Stimulated activated CD8-positive, alpha-beta memory T cell treated with anti-CD3 and anti-CD28 coated beads, Interleukin-12 subunit alpha, Interleukin-12 subunit beta, amount 100 ng/mL, for 24 hours (primary cell): ENCODE measurements around the gene EFHD1.
"Not testable (repeated sequence)": the region's sequence is repeated elsewhere in the genome, so short reads cannot be mapped to it uniquely, and the experiment has no call there.

Experiments used
- DNase-seq: peaks from one replicate; pipeline ENCODE4 v3.0.0-alpha.2; 2020; ENCODE audit errors: extremely low read depth

The EFHD1 gene

DNA sequence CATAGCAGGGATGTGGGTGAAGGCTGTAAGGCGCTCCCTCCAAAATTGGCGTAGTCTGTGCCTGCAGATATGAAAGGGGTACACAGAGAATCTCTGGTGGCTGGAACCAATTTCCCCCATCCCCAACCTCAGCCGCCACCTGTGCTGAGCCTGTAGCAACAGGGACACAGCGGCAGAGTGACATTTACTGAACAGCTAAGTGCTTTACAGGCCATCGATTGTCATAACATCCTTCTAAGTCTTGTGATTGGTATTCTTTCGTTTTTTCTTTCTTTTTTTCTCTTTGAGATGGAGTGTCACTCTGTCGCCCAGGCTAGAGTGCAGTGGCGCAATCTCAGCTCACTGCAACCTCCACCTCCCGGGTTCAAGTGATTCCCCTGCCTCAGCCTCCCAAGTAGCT, 12.2 kb upstream of the EFHD1 start:
- no peak for DNase-seq

DNA sequence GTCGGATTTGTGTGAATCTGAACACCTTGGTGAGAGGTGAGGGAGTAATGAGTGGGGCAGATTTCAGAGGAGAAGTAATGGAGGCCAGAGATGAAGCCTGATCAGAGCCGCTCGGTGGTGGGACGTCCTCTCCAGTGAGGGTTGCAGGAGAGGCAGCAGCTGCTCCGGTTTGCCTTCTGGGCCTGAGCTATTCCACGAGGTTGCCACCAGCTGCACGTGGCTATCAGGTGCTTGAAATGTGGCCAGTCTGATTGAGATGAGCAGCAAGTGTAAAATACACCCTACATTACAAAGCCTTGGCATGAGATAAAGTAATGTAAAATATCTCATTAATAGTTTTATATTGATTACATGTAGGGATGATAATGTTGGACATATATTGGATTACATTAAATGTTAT, 10.8 kb upstream of the EFHD1 start:
- no peak for DNase-seq

DNA sequence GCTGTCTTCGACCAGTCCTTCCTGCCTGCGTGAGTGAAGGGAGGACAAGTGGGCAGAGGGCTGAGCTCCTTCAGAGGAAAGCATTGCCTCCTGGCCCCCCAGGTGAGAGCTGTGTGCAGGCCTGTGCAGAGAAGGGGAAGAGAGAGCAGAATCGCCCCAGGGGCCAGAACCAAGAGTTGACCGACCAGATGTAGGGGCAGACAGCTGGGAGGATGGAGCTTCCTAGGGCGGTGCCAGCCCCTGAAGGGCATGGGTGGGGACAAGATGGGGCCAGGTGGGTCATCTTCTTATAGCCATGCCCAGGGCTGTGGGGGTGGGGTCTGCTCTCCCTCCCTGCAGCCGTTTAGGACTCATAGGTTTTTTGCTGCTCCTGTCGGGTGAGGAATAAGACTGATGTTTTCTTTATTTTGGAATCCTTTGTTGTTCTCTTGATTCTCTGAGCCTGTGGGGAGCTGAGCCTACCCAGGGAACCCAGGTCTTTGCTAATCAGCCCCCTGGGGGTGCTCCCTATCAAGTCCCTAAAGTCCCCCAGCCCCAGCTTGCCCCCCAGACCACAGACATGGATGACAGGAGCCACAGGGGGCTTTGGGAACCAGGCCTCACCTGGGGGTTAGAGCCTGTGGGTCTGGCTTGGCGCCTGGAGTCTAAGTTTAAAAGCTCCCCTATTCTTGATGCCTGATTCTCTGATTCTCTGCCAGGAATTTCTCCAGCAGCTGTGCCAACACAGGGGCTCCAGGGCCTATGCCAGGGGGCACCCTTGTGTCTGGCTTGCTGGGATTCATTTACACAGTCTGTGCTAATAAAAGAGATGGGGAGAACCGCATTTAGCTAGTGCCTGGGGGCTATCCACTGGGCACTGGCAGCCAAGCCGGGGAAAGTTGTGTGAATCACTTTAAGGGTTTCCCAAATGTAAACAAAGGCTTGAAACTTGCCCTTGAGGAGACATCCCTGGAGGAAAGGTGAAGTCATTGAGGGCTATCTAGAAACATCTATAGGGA, 9.3 kb upstream of the EFHD1 start:
- DNase-seq, result no peak

DNA sequence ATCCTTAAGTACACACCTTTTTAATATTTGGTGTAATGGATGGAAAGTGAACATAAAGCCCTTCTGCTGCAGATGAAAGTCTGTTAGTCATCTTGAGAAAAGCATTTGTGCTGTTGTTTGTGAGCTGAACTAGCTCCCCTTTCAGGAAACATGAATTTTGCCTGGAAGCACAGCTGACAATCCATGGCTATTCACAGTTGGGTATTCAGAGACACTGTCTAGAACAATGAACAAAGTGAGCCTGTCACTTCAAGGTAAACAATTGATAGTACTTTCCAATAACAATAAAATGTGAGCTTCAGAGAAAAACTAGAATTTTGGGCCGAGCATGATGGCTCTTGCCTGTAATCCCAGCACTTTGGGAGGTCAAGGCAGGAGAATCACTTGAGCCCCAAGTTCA, 6.8 kb upstream of the EFHD1 start:
- no peak for DNase-seq

DNA sequence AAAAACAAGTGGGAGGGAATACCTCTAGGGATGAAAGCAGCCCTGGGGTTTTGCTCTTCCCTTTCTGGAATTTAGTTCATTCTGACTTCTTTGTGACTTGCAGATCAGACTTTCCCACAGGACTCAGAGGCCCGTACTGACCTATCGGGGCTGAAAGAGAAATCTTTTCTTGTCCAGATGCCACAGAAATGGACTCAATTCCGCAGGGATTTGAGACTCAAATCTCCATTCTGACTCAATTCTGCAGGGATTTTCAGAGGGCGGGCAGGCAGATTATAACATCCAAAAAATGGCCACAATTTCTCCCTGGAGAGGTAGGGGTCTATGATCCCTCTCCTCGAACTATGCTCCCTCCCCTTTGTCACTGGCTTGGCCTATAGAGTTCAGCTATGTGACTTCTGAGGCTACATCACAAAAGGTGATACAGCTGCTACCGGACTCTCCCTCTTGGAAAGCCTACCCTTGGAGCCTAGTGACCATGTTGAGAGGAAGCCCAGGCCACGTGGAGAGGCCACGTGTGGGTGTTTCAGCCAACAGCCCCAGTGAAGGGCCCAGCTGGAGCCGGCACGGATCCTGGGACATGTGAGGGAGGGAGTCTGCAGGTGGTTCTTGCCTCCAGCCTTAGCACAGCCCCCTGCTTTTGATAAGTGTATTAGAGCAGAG, 4.8 kb upstream of the EFHD1 start:
- DNase-seq, result no peak

DNA sequence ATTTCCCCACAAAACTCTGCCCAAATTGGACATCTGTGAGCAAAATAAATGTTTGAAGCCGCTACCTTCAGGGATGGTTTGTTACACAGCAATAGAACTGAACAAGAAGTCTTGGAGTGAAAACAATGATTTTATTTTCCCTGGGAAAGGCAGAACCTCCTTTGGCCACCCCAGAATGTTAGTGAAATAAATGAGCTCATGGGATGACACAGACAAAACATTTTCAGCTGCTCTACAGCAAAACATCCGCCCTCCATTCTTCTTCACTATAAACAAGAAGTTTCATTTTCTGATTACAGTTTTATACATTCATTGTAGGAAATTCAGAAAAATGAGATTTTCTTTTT, 4.3 kb upstream of the EFHD1 start:
- DNase-seq, result no peak

DNA sequence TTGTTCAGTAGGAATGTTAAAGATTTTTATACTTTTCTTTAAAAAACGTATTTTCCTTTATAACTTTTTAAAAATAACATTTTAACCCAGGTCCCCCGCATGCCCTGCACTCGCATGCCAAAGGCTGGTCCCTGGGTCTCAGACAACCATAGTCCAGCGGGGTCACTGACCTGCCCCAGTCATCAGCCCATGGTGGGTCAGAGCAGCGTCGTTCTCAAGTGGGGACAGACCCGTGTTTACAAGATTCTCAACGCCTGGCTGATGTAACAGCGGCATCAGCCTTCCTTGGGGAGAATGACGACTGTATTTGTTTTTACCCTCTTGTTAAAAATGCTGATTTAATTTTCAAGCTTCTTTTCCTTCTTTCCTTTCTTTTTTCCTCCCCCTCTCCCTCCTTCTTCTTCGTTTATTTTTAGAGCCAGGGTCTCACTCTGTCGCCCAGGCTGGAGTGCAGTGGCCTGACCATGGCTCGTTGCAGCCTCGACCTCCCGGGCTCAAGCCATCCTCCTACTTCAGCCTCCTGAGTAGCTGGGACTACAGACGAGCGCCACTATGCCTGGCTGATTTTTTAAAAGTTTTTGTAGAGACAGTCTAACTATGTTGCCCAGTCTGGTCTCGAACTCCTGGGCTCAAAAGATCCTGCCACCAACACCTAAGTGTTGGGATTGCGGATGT, 1.0 kb upstream of the EFHD1 start:
- no peak for DNase-seq

DNA sequence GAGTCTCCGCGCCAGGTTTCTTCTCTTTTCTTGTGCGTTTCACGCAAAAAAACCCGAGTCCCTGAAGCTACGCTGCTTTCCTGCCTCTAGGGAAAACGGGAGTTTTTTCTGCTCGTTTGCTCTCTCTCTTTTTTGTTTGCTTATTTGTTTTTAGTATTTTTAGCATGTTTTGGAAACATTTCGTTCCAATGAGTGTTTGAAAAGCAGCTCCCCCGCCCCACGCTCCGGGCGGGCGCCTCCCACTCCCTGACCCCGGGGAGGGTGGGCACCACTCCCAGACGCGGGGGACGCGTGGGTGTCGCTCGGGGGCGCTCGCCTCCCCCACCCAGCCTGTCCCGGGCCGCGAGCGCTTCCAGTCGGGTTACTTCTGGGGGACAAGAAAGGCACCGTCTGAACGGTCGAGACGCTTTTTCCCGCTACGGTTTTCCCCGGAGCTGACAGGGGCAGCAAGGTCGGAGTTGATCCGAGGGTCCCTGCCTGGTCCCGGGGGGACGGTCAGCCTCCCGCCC, 446 bp upstream of the EFHD1 start:
- DNase-seq, result no peak

DNA sequence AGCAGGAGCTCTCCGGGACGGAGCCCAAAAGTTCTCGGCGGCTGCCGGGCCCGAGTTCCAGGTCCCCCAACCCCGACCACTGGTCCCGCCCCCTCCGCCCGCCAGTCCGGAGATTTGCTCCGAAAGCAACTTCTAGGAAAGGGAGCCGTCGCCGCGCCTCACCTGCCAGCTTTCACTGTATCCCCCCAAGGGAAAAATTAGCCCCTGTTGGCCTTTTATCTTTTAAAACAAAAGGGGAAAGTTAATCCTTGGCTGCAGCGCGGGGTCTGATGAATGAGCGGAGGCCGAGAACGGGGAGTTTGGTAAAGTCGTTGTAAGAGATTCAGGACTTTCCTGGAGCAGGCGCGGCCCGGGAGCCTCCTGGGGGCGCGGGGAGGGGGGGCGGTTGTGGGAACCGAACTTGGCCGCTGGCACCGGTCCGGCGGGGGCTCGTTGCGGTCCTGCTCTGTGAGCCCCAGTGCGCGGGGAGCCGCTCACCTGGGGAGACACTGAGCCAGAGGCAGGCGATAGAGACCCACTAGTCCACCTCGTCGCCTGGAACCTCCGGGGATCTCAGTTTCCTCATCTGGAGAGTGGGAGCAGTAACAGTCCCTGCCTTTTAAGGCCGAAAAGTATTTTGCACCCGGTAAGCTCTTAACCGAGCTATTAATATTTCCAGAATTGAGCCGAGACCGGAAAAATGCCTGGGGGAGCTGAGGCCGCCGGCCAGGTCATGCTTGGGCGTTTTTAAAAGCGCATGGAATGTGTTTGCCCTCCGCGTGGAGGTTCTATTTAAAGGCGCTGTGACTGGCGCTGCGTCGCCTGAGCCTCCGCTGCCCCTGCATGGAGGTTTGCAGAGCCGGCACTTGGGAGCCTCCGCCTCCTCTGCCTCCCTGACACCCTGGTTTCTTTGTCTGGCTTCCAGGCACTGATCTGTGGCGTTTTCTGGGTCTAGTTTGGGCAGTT, 1.1 kb downstream of the EFHD1 start:
- no peak for DNase-seq

DNA sequence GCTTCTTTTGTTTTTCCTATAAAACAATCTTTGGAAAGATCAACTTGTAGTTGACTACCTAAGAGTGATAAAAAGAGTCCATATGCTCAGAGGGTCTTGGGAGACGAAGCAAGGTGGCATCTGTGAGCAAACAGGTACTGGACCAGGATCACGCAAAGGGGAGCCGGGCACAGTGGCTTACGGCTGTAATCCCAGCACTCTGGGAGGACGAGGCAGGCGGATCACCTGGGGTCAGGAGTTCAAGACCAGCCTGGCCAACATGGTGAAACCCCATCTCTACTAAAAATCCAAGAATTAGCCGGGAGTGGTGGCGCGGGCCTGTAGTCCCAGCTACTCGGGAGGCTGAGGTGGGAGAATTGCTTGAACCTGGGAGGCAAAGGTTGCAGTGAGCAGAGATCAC, 2.0 kb downstream of the EFHD1 start:
- DNase-seq, result not testable (repeated sequence)

DNA sequence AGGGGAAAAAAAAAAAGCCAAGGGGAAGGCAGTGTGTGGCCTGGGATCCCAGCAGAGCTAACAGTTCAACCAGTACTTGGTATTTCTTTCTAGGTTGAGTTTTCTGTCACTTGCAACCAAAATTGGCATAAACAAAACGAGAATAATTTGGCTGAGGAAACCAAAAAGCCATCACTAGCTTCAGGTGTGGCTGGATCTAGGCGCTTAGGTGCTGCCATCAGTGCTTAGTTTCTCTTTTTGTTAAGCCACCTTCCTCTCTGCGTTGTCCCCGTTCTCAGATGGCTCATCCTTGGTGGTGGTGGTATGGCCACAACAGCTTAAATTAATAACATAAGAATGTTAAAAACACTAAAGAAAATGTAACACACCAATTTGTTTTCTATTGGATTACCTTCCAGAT, 2.4 kb downstream of the EFHD1 start:
- no peak for DNase-seq

DNA sequence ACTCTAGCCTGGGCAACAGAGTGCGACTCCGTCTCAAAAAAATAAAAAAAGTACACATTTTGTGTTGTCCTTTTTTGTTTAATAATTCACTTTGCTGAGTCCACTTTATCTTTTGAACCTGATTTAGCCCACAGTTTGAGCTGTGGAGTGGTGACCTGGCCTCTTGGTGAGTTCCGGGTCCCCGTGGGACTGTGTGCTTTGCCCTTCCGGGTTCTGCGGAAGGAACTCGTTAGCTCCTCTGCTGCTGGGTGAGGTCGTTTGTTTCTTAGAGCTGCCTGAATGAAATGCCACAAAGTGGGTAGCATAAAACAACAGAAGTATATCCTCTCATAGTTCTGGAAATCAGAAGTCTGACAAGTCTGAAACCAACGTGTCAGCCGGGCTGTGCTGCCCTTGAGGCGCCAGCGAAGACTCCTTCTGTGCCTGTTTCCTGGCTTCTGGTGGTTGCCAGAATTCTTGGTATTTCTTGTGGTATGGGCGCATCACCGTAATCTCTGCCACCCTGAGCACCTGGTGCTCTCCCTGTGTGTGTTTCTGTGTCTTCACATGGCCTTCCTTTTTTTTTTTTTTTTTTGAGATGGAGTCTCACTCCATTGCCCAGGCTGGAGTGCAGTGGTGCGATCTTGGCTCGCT, 3.5 kb downstream of the EFHD1 start:
- no peak for DNase-seq

DNA sequence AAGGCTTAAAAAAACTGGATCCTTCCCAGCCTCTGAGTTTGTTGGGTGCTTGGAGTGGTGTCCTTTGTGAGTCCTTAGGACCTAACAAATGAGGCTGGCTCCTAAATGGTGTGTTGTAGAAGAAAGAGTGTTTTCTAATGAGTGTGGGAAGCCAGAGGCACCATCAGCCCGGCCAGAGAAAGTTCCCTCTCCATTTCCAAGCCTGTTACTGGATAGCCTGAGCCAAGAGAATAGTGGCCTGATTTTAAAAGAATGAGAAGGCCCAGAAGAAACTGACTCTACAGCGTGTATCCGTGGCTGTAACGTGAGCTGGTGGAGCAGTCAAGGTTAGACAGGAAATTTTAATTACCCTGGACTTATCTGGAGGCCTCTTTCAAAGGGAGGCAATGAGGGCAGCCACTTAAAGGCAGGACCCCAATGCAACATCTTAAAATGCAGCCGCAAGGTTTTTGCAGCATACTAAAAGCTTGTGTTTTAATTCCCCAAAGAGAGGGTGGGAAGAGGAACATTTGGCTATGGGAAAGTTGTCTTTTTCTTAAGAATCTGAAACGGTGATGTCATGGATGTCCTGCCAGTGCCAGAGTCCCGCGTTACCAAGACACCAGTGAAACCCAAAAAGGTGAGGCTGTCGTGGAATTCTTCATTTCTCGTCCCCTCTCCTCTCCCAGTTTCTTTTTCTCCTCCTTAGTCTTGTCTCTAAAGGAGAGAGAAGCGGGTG, 4.6 kb downstream of the EFHD1 start:
- no peak for DNase-seq

DNA sequence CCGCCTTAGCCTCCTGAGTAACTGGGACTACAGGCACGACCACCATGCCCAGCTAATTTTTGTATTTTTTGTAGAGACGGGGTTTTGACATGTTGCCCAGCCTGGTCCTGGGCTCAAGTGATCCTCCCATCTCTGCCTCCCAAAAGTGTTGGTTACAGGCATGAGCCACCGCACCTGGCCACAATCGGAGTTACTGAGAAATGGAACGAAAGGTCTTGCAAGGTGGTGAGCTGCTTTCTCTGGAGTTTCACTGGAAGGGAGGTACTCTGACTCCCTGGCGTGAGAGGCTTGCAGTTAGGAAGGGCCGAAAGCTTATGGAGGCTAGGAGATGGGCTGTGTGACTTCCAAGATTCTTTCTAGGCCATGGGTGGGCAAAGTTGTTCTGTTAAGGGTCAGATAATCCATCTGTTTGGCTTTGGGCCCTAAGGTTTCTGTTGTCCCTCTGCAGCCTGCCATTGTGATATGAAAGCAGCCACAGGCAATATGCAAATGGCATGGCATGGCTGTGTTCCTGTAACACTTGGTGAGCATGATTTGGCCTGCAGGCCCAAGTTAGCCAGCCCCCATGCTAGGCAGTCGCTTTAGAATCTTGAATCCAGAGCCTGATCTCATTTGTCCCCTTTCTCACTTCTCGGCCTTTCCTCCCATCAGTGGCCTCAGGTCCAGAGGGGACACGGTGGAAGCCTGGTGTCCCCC, 7.9 kb downstream of the EFHD1 start:
- no peak for DNase-seq

DNA sequence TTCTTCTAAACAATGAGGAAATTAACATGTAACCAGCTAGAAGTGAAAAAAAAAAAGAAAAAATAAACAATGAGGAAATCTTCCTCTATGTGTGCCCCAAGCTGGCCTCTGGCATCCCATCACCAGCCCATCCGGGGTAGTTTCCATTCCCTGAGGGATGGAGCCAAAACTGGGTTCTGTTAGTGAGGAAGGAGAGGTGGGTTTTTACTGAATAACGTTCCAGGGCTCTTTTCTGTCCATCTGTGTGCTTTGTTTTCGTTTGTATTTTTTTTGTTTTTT, 9.7 kb downstream of the EFHD1 start:
- no peak for DNase-seq

DNA sequence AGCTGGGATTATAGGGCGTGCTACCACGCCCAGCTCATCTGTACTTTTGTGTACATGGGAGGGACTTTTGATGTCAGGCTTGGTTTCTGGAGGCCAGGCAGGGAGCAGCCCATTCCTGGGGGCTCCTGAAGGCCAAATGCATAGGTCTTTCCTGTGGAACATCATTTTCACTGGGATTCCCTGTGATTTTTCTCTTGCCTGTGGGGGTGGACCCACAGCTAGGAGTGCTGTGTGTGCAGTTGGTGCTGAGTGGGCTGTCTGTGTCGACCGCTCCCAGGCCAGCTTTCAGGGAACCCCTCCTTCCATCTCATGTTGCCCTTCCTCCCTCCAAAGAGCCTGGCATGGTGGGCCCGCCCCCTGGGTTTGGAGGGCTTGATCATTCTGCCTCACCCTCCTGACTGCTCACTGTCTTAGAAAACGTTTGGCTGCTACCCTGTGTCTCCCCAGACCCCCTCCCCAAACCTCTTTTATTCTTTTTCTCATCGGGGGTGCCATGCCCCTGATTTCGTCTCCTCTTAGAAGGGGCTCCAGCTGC, 10.5 kb downstream of the EFHD1 start:
- no peak for DNase-seq

DNA sequence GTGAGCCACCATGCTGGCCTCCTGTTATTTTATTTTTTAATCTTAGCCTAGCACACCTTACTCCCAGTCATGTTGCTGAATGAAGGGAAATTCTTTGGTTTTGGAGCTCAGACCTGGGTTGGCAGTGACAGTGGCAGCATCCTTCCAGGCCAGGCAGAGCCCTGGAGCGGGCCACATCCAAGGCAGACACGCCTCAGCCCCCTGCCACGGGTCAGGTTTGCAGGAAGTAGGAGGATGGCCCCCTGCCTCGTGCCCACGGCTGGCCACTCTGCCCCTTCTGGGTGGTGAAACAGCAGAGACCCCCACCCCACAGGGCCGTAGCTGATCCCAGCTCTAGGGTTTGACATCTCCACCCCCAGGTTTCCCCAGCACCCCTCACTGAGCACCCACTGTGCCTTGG, 11.7 kb downstream of the EFHD1 start:
- DNase-seq, result no peak

DNA sequence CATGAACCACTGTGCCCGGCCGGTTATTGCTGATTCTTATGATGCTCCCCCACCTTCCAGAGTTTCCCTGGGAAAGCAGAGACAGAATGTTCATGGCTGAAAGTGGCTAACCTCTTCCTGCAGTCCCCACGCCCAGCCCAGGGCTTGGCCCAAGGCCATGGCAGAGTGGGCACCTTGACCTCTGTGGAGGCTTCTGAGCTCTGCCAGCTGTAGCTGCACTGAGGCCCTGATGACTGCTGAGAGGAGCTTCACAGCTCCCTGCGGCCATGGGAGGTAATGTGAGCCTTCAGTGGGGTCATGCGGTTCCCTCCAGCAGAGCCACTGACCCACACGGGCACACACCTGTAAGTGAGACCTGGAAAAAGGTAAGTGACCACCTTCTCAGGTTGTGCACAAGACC, 13.3 kb downstream of the EFHD1 start:
- no peak for DNase-seq

DNA sequence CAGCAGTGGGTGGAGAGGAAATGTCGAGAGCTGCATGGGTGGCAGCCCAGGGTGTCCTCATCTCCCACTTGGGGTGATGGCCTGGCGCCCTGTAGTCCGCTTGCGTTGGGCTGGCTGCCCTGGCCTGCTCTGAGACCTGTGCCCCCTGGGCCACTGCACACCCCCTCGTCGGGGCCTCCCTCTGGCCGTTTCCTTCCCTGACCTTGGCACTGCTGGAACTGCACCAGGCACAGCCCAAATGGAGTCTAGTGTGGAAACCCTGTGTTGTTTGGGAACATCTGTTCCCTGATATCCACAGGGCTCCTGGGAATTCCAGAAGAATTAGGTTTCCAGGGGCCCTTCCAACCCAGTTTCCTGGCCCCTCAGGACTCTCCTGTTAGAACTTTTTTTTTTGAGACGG, 13.9 kb downstream of the EFHD1 start:
- DNase-seq, result no peak

DNA sequence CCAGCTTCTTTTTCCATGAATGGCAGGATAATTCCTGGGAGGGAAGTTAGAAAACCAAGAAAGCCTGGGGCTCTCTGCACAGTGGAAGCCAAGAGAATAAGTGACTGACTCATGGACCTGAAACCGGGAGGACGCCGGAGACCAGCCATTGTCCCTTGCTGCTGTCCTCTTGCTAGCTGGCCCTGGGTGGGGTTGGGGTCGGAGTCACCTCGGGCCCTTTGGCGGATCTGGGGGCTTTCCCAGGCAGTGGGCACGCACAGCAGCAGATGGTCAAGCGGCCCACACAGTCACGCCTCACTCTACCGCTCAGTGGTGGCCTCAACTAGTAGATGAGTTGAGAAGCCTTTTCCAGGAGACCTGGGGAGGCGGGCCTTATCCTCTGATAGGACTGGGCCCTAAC, 15.6 kb downstream of the EFHD1 start:
- DNase-seq, result no peak
